ENCODE data around the gene MBP. TPM values are rescaled to one million over a fixed set of nuclear protein-coding genes. Genes with fewer than 3 reads are reported as not detected.

The MBP gene
- total RNA-seq, 1 donor from 2014 or later = 35.0 TPM

DNA sequence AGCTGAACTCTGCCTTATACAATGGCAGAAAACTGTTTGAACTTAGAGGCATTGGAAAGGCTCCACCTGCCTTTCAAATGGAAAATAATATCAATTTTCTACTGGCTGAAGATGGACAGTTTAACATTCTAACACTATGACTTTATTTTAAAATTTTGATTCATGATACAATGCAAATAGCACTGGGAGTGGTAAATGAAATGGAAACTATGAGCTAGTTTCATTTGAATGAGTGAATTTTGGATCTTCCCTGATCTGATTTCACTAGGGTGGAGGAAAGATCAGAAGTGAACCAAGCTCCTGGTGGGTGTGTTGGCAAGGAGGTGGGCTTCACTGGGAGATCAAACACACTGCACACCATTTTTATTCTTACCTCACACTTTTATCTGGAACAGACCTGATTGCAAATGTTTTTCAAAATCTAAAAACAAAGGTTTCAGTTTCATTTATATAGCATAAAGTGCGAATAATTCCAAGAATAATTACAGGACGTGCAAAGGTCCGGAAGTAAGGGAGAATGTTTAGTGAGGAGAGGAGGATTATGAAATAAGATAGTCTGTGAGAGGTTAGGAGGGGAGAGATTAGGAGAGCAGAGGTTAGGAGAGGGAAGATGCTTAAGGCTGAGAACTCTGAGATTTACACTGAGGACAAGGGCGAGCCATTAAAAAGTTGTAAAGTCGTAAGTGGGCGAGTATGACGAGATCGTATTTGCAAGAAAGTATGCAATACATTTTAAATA is 18.6 kb upstream of the MBP start:
- Histone ChIP-seq H3K27me3 (ENCODE audit: low read depth) (no peaks in the 10 kb centered on the region), H3K36me3 (no peaks in the 10 kb centered on the region), H3K27ac (replicated peaks) (no peak overlapping the region), H3K9me3 (replicated peaks) (no peaks in the 10 kb centered on the region), H3K4me1 (no peaks in the 10 kb centered on the region), H3K4me3 (no peak overlapping the region)
- TF ChIP-seq CTCF (IDR thresholded peaks at IDR 0.05; ENCODE audit: borderline replicate concordance) = no peak
- intact Hi-C loops (cut with micrococcal nuclease) = no loop called here
- DNase-seq = no peak

DNA sequence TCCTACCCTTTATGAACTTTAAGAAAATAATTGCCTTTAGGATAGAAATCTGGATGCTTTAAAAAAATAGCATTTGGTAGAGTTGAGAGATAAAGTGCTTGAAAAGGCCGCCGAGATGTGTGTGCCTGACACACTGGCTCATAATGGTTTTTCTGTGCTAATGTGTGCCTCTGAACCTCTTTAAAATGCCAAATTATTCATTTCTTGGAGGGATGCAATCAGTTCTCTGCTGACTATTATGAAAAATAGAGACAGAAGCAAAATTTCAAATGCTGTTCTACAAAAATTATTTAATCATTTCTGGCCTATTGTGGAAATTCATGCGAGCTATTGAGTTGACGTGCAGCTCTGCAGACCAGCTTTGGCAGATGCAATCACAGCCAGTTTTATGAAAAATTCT is 18.0 kb upstream of the MBP start:
- no peak for DNase-seq

DNA sequence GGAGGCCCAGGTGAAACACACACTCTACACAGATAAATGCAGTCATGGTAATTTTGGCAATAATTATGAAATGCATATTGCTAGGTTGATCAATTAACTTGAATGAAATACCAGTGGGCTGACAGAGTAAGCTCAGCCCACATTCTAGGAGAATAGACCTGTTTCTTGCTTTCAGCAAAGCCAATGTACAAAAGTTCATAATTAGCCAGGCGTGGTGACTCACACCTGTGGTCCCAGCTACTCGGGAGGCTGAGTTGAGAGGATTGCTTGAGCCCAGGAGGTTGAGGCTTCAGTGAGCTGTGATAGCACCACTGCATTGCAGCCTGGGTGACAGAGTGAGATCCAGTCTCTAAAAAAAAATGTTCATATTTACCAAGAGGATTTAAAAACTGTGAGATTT is 15.7 kb upstream of the MBP start:
- H3K27me3 ChIP-seq (ENCODE audit: low read depth) = peaks cover 8% of the 10 kb centered on the region
- peaks cover 5% of the 10 kb centered on the region for H3K9me3 ChIP-seq (replicated peaks)
- no peak for DNase-seq
- no peaks in the 10 kb centered on the region for H3K4me1 ChIP-seq
- H3K27ac ChIP-seq (replicated peaks) = no peak overlapping the region
- intact Hi-C loops (cut with micrococcal nuclease) = no loop called here
- H3K4me3 ChIP-seq = no peak overlapping the region
- no peak for TF ChIP-seq CTCF (IDR thresholded peaks at IDR 0.05; ENCODE audit: borderline replicate concordance)
- no peaks in the 10 kb centered on the region for H3K36me3 ChIP-seq

More for the DNA sequence above, 18.0 kb upstream of the MBP start:
- Histone ChIP-seq H3K9me3 (replicated peaks) (no peaks in the 10 kb centered on the region), H3K4me3 (no peak overlapping the region), H3K36me3 (no peaks in the 10 kb centered on the region), H3K4me1 (no peaks in the 10 kb centered on the region), H3K27me3 (ENCODE audit: low read depth) (no peaks in the 10 kb centered on the region), H3K27ac (replicated peaks) (no peak overlapping the region)
- no peak for TF ChIP-seq CTCF (IDR thresholded peaks at IDR 0.05; ENCODE audit: borderline replicate concordance)
- intact Hi-C loops (cut with micrococcal nuclease) = no loop called here

GRCh38 chr18:77147418-77147852 is 14.9 kb upstream of the MBP start:
- H3K36me3 ChIP-seq = no peaks in the 10 kb centered on the region
- no peak overlapping the region for H3K4me3 ChIP-seq
- no peak for DNase-seq
- H3K4me1 ChIP-seq = no peaks in the 10 kb centered on the region
- intact Hi-C loops (cut with micrococcal nuclease) = no loop called here
- H3K9me3 ChIP-seq (replicated peaks) = peaks cover 14% of the 10 kb centered on the region
- H3K27me3 ChIP-seq (ENCODE audit: low read depth) = peaks cover 8% of the 10 kb centered on the region
- H3K27ac ChIP-seq (replicated peaks) = no peak overlapping the region
- TF ChIP-seq CTCF (IDR thresholded peaks at IDR 0.05; ENCODE audit: borderline replicate concordance) = no peak

DNA sequence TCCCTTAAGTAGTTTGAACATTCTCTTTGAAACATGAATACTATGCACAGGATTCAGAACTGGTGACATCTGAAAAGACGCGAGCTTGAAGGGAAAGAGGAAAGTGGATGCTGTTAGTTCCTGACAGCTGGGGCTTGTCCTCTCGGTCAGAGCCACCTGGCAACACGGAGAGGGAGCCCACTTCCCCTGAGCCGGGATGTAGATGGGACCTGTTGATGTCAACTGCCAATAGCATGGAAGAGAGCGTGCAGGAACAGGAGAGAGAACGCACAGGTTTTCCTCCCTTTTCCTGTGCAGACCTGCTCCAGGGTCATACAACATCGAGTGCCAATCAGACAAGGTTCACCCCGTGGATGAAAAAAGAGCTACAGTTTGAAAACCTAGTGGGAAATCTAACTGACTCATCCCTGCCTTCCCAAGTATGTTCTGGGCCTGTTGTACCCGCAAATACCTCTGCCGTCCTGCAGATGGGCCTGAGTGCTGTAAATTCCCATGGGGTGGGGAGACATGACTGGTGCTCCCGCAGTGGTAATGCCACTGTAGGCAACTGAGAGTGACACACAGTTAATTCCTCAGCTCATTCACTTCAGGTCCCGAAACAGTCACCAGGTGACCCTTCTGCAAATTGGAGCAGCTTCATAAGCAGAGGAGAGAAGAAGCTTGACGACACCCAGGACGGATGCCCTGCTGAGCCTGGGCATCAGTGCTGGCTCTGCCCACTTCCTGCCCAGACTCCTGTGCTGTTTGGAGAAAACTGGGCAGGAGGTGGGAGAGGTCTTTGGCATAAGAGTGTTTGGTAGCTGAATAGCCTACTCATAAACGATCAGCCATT is 13.9 kb upstream of the MBP start:
- H3K4me1 ChIP-seq = no peaks in the 10 kb centered on the region
- DNase-seq = no peak
- TF ChIP-seq CTCF (IDR thresholded peaks at IDR 0.05; ENCODE audit: borderline replicate concordance) = no peak
- no peak overlapping the region for H3K4me3 ChIP-seq
- H3K27ac ChIP-seq (replicated peaks) = no peak overlapping the region
- no peaks in the 10 kb centered on the region for H3K36me3 ChIP-seq
- H3K9me3 ChIP-seq (replicated peaks) = peaks cover 16% of the 10 kb centered on the region
- intact Hi-C loops (cut with micrococcal nuclease) = no loop called here
- peaks cover 8% of the 10 kb centered on the region for H3K27me3 ChIP-seq (ENCODE audit: low read depth)
